ENCODE data around the gene RBFOX1. TPM values are rescaled to one million over a fixed set of nuclear protein-coding genes. Genes with fewer than 3 reads are reported as not detected.

Gene RBFOX1
- total RNA-seq, 4 donors from 2014 or later: 0.08 to 0.32 TPM; not detected in 2

DNA sequence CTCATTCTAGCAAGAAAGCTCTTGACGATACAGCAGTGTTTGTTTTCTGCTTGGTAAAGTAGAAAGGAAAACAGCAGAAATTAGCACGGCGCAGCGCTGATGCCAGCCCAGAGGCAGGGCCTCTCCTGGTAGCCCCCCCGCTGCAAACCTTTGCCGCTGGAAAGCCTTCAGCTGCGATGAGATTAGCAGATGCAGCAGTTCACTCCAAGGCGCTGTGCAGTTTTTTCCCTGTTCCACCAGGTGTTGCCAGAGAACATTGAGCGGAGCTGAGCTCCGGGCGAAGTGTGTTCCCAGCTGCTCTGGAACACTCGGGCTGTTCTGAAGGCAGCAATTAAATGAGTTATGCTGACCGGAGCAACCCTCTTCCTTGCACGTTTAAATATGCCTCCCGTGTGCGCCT is 72.5 kb downstream of the RBFOX1 start:
- Histone ChIP-seq H3K4me1 (peaks cover 8% of the 10 kb centered on the region), H3K4me3 (no peak overlapping the region), H3K27ac (no peak overlapping the region), H3K9me3 (no peaks in the 10 kb centered on the region), H3K36me3 (no peaks in the 10 kb centered on the region), H3K27me3 (peaks cover 3% of the 10 kb centered on the region)
- TF ChIP-seq, protein P1, sequence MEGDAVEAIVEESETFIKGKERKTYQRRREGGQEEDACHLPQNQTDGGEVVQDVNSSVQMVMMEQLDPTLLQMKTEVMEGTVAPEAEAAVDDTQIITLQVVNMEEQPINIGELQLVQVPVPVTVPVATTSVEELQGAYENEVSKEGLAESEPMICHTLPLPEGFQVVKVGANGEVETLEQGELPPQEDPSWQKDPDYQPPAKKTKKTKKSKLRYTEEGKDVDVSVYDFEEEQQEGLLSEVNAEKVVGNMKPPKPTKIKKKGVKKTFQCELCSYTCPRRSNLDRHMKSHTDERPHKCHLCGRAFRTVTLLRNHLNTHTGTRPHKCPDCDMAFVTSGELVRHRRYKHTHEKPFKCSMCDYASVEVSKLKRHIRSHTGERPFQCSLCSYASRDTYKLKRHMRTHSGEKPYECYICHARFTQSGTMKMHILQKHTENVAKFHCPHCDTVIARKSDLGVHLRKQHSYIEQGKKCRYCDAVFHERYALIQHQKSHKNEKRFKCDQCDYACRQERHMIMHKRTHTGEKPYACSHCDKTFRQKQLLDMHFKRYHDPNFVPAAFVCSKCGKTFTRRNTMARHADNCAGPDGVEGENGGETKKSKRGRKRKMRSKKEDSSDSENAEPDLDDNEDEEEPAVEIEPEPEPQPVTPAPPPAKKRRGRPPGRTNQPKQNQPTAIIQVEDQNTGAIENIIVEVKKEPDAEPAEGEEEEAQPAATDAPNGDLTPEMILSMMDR (IDR thresholded peaks at IDR 0.05): peak in 1 of 2 donors; percentile 45
- no peak for TF ChIP-seq EP300 (IDR thresholded peaks at IDR 0.05)
- TF ChIP-seq POLR2A (IDR thresholded peaks at IDR 0.05): no peak
- TF ChIP-seq POLR2AphosphoS5 (IDR thresholded peaks at IDR 0.05): no peak
- WGBS: 31% methylated on average over 13 of the region's 16 CpGs
- DNase-seq (ENCODE audit: low spot score in 2 of 2): no peak

DNA sequence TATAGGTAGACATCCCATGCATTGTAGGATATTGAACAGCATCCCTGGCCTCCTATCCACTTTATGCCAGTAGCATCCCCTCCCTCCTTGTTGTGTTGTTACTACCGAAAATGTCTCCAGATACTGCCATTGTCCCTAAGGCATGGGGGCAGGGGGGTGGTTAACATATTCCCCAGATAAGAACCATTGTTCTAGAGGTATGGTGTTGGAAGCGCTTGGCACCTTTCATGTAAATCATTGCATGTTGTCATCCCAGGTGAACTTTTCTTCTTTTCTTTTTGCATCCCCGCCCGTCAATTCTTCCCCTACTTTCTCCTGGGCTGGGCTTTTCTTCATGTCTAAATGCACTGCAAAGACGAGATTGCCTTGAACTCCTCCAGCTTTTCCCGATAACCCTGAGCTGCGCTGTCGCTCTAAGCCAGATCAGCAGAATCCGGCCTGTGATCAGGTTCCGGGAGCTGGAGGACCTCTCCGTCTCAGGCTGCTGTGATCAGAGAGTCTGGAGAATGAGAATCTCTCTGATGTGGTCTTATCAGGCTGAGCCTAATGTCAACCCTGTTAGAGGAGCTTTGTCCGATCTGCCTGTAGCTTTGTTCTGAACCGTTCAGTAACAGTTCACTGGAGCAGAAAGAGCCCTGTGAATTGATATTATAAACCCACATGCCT is 76.2 kb downstream of the RBFOX1 start:
- Histone ChIP-seq H3K27ac (no peak overlapping the region), H3K4me3 (no peak overlapping the region), H3K4me1 (peaks cover 8% of the 10 kb centered on the region), H3K36me3 (no peaks in the 10 kb centered on the region), H3K27me3 (peaks cover 3% of the 10 kb centered on the region), H3K9me3 (no peaks in the 10 kb centered on the region)
- WGBS: 60% methylated on average over 13 of the region's 13 CpGs
- TF ChIP-seq POLR2AphosphoS5 (IDR thresholded peaks at IDR 0.05) (no peak), EP300 (IDR thresholded peaks at IDR 0.05) (no peak), POLR2A (IDR thresholded peaks at IDR 0.05) (no peak)
- TF ChIP-seq, protein P1 (IDR thresholded peaks at IDR 0.05): no peak
- DNase-seq (ENCODE audit: low spot score in 2 of 2): no peak

DNA sequence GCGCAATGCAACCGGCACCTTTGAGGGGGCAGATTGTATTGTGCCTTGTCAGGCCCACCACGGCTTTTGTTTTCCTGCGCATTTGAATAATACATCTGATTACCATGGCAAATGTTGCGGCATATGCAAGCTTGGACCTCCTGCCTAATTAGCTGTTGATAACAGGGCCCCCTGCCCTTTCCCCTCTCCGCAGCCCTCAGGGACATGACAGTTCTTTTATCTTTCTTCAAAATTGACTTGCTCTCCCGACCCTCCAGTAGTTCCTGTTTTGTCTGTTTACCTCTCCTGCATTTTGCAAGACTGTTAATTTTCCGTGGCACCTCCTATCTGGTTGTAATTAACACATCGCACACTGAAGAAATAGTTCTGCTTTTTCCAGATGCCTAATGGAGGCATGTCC is 86.8 kb downstream of the RBFOX1 start:
- WGBS: 52% methylated on average over 9 of the region's 9 CpGs
- no peak for DNase-seq (ENCODE audit: low spot score in 2 of 2)
- TF ChIP-seq EP300 (IDR thresholded peaks at IDR 0.05) (no peak), POLR2A (IDR thresholded peaks at IDR 0.05) (no peak), POLR2AphosphoS5 (IDR thresholded peaks at IDR 0.05) (no peak)
- TF ChIP-seq, protein P1 (IDR thresholded peaks at IDR 0.05): no peak
- Histone ChIP-seq H3K4me1 (no peaks in the 10 kb centered on the region), H3K36me3 (no peaks in the 10 kb centered on the region), H3K9me3 (no peaks in the 10 kb centered on the region), H3K4me3 (no peak overlapping the region), H3K27me3 (no peaks in the 10 kb centered on the region), H3K27ac (no peak overlapping the region)

DNA sequence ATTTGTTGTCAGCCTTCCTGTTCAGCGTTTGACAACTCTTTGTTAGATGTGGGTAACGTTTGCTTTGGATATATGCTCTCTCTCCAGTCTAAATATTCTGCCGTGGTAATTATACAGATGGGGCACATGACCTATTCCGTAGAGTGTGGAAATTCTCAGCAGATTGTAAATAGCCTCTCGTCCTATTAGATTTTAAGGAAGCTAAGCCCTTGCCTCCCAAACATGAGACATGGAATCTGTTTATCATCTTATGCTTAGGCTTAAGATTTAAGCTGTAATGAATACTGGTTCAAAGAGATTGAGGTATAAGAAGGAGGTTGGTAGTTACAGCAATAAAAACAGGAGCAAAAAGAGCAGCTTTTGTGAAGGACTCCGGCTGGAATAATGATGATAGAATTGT is 87.4 kb downstream of the RBFOX1 start:
- WGBS: 46% methylated on average over 6 of the region's 6 CpGs
- no peak overlapping the region for H3K4me3 ChIP-seq
- no peak overlapping the region for H3K27ac ChIP-seq
- TF ChIP-seq POLR2A (IDR thresholded peaks at IDR 0.05) (no peak), POLR2AphosphoS5 (IDR thresholded peaks at IDR 0.05) (no peak), EP300 (IDR thresholded peaks at IDR 0.05) (no peak)
- no peaks in the 10 kb centered on the region for H3K9me3 ChIP-seq
- DNase-seq (ENCODE audit: low spot score in 2 of 2): no peak
- H3K4me1 ChIP-seq: no peaks in the 10 kb centered on the region
- H3K36me3 ChIP-seq: no peaks in the 10 kb centered on the region
- H3K27me3 ChIP-seq: no peaks in the 10 kb centered on the region

DNA sequence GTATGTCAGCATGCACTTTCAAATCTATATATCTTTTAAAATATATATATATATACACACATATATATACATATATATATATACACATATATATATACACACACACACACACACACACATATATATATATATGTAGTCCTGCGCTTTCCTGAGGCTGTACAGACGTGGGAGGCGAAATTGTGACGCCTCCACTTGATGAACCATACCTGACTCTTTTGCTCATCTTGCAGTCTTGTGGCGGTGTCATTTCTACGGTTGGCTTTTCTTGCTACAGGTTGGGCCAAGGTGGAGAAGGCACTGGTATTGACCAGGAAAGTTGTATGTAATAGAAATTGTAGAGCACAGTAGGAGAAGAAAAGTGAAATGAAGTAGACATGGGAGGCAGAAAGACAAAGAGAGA is 88.2 kb downstream of the RBFOX1 start:
- H3K4me1 ChIP-seq: no peaks in the 10 kb centered on the region
- H3K27ac ChIP-seq: no peak overlapping the region
- 87% methylated on average over 6 of the region's 6 CpGs for WGBS
- no peaks in the 10 kb centered on the region for H3K36me3 ChIP-seq
- H3K27me3 ChIP-seq: no peaks in the 10 kb centered on the region
- TF ChIP-seq POLR2A (IDR thresholded peaks at IDR 0.05) (no peak), POLR2AphosphoS5 (IDR thresholded peaks at IDR 0.05) (no peak), EP300 (IDR thresholded peaks at IDR 0.05) (no peak)
- TF ChIP-seq, protein P1 (IDR thresholded peaks at IDR 0.05): no peak
- DNase-seq (ENCODE audit: low spot score in 2 of 2): no peak
- H3K4me3 ChIP-seq: no peak overlapping the region
- no peaks in the 10 kb centered on the region for H3K9me3 ChIP-seq
